HUDEP-2 (cell line): Measurements from ENCODE around the gene C1QTNF4.
"Not testable (repeated sequence)": the region's sequence is repeated elsewhere in the genome, so short reads cannot be mapped to it uniquely, and the experiment has no call there.

Source experiments
- DNase-seq, 76 experiments: peaks; one replicate each; lab custom pipeline; 2025; ENCODE audit not compliant: unreplicated experiment in 76 of 76; lab: John Stamatoyannopoulos, UW

C1QTNF4 gene

DNA sequence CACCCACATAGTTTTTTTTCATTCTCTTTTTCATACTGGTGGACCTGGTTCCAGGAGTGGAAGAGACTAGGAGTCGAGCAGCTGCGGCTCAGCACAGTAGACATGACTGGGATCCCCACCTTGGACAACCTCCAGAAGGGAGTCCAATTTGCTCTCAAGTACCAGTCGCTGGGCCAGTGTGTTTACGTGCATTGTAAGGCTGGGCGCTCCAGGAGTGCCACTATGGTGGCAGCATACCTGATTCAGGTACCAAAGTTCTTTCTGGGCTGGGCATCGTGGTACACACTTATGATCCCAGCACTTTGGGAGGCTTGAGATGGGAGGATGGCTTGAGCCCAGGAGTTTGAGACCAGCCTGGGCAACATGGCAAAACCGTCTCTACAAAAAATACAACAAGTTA lies 24.6 kb downstream of the C1QTNF4 start:
- no peak for DNase-seq

DNA sequence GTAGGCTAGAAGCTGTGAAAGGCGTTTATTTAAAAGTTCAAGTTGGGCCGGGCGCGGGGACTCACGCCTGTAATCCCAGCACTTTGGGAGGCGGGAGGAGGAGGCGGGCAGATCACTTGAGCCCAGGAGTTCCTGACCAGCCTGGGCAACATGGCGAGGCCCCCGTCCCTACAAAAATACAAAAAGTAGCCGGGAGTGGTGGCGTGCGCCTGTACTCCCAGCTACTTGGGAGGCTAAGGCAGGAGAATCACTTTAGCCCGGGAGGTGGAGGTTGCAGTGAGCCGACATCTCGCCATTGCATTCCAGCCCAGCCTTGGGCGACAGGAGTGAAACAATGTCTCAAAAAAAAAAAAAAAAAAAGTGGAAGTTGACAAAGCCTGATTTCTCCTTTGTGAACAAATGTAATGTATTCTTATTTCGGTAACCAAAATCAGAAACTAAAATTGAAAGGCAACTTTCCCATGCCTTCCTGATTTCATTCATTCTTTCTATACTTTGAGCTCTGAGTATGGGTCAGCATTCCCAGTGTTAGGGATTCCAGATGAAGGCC lies 28.0 kb downstream of the C1QTNF4 start:
- DNase-seq, result peak in 9 of 76 experiments; percentile 2 to 42 (median 9)

DNA sequence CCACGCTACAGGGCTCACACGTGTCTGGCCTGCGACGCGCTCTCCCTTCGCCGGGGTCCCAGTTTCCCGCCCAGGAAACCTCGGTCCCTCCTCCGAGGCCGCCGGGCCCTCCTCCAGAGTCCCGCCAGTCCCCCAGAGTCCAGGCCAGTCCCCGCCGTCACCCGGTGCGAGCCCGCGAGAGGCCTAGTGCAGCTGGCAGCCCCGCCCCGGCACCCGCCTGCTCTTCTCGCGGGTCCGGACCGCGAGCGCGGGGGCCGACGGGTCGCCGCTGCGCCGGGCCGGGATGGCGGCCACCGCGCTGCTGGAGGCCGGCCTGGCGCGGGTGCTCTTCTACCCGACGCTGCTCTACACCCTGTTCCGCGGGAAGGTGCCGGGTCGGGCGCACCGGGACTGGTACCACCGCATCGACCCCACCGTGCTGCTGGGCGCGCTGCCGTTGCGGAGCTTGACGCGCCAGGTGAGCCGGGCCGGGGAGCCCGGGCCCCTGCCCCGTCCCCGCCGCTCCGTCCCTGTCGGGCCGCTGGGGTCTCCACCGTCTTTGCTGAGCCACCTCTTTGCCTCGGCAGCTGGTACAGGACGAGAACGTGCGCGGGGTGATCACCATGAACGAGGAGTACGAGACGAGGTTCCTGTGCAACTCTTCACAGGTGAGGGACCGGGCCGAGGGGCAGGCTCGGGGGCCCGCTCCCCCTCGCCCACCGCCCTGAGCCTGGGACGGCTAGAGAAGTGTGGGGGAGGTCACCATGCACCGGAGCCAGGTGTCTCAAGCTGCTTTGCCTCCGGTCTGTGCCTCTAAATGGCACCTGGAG lies 28.7 kb downstream of the C1QTNF4 start, which contains the start of gene PTPMT1:
PTPMT1 (plus strand) TSS at position 260 of the 809 bp plus-strand sequence; CDS start at position 284, 24 bp downstream.
- peak in 67 of 76 experiments; percentile 9 to 77 (median 51) for DNase-seq

DNA sequence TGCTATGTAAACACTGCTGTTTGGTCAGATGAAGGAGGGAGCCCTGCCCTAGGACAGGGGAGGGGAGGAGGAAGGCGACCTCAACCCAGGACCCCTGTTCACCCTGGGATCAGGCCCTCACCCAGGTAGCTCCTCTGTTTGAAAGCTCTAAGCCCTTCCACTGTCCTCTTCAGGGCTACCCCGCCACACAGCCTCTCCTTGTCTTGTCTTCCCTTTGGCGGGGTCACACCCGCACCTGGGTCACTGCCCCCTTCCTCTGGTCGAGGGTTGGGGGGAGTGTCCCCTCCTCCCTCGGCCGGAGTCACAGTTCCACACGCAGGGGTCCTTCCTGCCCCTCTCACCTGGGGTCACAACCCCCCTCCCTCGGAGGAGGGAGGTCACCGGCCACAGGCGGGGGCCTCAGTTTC lies 29.3 kb downstream of the C1QTNF4 start:
- peak in 2 of 76 experiments; percentile 29 to 51 for DNase-seq

DNA sequence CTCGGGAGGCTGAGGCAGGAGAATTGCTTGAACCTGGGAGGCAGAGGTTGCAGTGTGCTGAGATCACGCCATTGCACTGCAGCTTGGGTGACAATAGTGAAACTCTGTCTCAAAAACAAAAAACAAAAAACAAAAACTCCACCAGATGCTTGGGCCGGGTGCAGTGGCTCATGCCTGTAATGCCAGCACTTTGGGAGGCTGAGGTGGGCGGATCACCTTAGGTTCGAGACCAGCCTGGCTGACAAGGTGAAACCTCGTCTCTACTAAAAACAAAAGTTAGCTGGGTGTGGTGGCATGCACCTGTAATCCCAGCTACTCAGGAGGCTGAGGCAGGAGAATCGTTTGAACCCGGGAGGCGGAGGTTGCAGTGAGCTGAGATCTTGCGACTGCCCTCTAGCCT lies 29.8 kb downstream of the C1QTNF4 start:
- DNase-seq, result not testable (repeated sequence)

DNA sequence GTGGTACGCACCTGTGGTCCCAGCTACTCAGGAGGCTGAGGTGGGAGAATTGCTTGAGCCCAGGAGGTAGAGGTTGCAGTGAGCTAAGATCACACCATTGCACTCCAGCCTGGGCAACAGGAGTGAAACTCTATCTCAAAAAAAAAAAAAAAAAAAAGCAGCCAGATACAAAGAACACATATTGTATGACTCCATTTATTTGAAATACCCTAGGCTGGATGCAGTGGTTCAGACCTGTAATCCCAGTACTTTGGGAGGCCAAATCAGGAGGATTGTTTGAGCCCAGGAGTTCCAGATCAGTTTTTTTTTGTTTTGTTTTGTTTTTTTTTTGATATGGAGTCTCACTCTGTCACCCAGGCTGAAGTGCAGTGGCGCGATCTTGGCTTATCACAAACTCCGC lies 31.8 kb downstream of the C1QTNF4 start:
- not testable (repeated sequence) for DNase-seq

DNA sequence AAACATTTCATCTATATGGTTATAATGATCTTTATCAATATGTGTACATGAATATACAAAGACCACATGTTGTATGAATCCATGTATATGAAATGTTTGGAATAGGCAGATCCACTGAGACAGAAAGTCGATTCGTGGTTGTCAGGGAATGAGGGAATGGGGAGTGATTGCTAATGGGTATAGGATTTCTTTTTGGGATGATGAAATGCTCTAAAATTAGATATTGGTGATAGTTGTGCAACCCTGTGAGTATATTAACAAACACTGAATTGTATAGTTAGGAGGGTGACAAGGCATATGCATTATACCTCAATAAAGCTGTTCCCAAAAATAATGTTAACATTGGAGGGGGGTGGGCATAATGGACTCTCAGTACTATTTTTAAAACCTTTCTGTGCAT lies 33.8 kb downstream of the C1QTNF4 start:
- no peak for DNase-seq

DNA sequence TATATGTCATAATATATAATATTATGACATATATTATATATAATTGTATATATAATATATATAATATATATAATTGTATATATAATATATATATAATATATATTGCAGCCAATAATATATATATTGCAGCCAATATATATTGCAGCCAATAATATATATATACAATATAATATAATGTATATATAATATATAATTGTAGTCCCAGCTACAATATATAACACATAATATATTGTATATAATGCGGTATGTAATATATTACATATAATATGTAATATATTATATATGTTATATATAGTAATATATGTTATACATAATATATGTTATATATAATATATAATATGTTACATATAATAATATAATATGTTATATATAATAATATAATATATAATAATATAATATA lies 35.5 kb downstream of the C1QTNF4 start:
- no peak for DNase-seq

DNA sequence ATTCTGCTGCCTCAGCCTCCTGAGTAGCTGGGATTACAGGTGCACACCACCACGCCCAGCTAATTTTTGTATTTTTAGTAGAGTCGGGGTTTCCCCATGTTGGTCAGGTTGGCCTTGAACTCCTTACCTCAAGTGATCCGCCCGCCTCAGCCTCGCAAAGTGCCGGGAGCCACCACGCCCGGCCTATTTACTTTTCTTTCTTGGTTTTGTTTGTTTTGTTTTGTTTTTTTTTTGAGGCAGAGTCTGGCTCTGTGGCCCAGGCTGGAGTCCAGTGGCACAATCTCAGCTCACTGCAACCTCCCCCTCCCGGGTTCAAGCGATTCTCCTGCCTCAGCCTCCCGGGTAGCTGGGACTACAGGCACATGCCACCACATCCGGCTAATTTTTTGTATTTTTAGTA lies 37.2 kb downstream of the C1QTNF4 start:
- DNase-seq, result not testable (repeated sequence)

DNA sequence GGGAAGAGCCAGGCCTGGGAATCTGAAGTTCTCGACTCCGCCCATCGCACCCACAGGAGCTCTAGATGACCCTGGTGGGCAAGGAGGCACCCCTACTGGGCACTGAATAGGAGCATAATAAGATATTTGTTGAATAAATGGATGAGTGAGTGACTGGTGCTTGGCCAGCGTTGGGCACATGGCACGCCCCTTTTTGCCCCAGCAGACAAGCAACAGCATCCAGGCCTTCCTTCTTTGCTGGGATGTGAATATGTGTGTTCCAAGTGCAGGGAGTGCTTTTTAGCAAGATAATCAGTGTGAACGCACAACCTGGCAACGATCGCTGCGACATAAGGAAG lies 40.8 kb downstream of the C1QTNF4 start:
- DNase-seq, result peak in 15 of 76 experiments; percentile 28 to 78 (median 41)

DNA sequence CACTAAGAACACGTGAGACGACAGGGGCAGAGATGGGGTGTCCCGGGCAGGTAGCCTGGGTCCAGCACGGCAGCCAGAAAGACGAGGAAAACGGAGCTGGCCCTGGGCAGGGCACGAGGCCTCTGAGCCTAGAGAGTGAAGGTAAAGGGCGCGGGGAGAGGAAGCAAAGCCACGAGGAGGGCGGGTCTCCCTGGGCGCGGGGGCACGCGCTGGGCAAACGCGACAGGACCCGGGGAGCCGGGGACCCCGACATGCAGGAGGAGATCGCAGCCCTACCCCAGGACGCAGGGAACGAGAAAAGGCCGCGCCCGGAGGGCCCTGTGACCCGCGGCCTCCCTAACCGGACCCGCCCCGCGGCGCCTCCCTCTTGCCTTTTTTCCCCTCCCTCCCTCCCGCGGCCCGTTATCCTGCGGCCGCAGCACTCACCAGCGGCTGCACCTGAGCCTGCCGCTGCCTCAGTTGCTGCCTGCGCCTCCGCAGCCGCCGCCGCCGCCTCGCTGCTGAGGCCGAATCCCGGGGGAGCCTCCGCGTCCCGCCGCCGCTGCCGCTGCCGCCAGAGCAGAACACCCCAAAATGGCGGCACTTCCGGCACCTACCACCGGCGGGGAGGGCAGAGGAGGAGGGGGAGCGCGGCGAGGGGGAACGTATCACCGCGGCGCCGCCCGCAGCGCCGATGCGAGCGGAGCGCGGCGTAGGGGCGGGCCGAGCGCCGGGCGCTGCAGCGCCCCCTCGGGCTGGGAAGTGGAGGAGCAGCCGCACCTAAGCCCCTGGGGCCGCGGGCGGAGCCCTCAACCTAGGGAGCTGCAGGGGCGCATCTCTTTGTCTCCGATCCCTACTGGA lies 41.4 kb downstream of the C1QTNF4 start, which contains the start of gene CELF1:
CELF1 (minus strand) TSS at position 567 of the 840 bp plus-strand sequence. CDS start 53,609 bp downstream, outside the sequence.
- peak in 74 of 76 experiments; percentile 24 to 90 (median 79) for DNase-seq

DNA sequence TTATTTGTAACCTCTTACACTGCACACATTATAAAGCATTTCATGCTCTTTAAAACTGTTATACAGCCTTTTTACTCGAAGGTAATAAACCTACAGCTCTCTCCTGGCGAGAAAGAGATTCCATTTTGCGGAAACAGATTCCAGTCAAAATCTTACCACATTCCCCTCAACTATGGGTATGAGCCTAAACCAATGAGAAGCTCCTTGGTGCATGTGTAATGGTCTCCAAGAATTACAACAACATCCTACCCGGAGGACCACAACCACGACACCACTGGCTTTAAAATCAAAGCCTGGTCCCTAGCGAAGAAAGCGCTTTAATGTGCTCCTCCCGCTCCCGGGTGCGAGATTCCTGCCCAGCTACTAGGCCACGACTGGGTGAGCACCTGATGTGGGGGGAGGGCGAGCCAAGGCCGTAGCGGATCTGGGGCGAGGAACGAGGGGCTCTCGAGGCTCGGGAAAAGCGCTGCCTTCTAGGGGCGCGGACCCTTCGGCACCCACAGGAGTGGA lies 42.1 kb downstream of the C1QTNF4 start:
- peak in 6 of 76 experiments; percentile 3 to 44 (median 22) for DNase-seq

DNA sequence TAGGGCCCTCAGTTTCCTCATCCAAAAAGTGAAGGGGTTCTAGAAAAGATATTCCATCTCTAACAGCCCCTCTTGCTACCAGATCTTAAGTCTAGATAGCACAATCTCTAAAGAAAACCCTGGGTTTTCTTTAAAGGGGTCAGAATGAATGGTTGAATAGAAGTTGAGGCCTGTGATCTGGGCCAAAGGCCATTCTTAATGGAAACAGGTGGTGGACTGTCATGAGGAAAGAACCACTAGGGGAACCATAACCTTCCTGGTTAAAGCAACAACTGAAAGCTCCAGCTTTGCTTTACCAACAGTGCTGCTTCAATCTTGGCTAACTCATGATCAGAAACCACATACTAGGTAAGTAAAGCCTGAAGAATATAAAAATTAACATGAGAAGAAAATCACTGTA lies 43.1 kb downstream of the C1QTNF4 start:
- peak in 11 of 76 experiments; percentile 4 to 28 (median 20) for DNase-seq

DNA sequence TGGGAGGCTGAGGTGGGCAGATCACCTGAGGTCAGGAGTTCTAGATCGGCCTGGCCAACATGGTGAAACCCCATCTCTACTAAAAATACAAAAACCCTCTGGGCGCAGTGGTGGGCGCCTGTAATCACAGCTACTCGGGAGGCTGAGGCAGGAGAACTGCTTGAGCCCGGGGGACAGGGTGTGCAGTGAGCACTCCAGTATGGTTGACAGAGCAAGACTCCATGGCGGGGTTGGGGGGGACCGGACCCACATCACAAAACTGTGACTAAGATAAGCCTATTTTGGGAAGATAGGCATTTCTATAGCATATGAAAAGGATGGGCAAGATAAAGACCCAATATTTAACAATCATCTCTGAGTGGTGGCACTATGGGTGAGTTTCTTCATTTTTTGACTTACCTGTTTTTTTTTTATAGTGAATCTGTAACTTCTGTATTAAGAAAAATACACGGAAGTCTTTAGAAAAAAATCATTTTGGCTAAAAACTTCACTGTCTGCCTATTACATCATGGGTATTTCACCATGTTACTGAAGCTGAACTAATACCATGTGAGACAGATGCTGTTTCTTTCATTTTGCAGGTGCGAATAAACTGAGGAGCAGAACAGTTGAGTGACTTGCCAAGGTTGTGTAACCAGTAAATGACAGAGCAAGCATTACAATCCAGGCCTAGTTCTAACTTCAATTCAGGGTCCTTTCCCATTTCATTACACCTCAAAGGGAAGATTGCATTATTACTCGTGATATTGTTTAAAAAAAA lies 43.7 kb downstream of the C1QTNF4 start:
- DNase-seq, result no peak

DNA sequence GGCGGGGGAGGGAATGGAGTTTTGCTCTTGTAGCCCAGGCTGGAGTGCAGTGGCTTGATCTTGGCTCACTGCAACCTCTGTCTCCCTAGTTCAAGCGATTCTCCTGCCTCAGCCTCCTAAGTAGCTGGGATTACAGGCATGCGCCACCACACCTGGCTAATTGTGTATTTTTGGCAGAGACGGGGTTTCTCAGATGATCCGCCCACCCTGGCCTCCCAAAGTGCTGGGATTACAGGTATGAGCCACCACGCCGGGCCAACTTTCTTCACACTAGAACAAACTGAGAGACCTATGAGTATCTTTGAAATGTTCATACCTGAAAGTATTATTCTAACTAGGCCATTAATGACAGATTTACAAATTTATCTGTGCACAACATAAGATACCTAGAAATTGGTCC lies 47.9 kb downstream of the C1QTNF4 start:
- DNase-seq, result not testable (repeated sequence)

DNA sequence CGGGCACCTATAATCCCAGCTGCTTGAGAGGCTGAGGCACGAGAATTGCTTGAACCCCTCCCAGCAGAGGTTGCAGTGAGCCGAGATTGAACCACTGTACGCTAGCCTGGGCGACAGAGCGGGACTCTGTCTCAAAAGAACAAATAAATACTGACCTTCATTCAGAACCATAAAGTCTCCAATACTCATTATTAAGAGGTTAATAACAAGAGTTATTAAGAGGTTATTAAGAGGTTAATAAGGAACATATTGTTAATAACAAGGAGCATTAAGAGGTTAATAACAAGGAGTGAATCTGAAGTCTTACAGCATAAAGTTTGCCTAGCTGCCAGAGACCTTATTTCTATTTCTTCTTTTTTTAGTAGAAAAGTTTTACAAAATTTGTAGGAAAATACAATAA lies 48.9 kb downstream of the C1QTNF4 start:
- DNase-seq, result no peak

DNA sequence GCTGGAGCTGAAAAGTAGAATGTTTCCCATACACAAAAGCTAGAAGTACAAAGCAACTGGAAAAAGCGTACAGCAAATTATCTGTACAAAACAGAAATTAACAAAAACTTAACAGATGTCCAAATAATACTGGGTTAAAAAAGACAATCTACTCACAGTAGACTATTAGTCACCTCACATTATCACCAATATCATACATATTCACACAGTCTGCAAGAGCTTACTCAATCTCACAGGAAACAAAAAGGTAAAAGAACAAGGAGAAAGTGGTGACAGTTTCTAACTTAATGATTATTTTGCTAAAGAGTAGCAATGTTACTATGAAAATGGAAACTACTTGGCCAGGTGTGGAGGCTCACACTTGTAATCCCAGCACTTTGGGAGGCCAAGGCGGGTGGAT lies 53.1 kb downstream of the C1QTNF4 start:
- DNase-seq, result no peak

DNA sequence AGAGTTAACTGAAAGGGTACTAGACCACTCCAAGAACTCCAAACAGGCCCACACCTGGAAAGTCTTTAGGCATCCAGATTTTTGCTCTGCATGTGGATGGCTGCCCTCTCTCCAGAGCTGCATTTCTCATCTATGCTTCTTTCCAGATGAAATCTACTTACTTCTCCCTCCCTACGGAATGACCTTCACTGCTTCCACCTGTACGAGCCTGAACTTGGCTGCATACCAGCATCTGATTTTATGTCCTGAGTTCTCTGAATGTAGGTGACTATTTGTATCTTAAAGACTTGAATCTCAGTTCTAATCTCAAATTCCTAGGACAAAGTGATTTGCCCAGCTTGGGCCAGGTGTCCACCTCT lies 54.6 kb downstream of the C1QTNF4 start:
- DNase-seq, result no peak
